SK-N-SH (cell line): ENCODE results near the gene NUAK1.

Source experiments
- GATA2 ChIP-seq: sonication (generic); formaldehyde crosslinking; IDR thresholded peaks from 2 replicates; pipeline ENCODE4 v1.5.0; 2020; ENCODE audit warnings: mild to moderate bottlenecking, missing genetic modification reagents
- TF ChIP-seq, protein P1 (sequence below): fragments of 200-600 bp; sonication (generic); IDR thresholded peaks from 2 replicates; pipeline ENCODE4 v1.6.1; 2017; ENCODE audit warnings: antibody characterized with exemption, mild to moderate bottlenecking, moderate library complexity

DNA sequence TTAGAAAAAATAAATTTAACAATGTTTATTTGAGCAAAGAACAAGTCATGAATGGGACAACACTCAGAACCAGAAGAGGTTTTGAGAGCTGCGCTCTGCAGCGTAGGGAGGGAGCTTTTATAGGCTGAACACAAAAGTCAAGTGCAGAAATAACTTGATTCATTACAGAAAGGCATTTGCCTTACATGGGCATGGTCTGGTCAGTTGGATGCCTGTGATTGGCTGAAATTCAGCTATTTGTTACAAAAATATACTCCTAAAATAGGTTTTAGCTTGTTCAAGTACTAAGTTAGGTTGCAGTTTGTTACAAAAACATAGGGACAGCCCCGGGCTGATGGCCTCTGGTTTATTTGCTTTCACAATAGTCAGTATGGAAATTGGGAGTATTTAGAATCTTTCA, 118.0 kb downstream of the NUAK1 start:
- no peak for TF ChIP-seq GATA2
- TF ChIP-seq, protein P1, sequence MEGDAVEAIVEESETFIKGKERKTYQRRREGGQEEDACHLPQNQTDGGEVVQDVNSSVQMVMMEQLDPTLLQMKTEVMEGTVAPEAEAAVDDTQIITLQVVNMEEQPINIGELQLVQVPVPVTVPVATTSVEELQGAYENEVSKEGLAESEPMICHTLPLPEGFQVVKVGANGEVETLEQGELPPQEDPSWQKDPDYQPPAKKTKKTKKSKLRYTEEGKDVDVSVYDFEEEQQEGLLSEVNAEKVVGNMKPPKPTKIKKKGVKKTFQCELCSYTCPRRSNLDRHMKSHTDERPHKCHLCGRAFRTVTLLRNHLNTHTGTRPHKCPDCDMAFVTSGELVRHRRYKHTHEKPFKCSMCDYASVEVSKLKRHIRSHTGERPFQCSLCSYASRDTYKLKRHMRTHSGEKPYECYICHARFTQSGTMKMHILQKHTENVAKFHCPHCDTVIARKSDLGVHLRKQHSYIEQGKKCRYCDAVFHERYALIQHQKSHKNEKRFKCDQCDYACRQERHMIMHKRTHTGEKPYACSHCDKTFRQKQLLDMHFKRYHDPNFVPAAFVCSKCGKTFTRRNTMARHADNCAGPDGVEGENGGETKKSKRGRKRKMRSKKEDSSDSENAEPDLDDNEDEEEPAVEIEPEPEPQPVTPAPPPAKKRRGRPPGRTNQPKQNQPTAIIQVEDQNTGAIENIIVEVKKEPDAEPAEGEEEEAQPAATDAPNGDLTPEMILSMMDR: no peak
